AG04450 (cell line): ENCODE results near the gene LHX3. TPM values are rescaled to one million over a fixed set of nuclear protein-coding genes. Genes with fewer than 3 reads are reported as not detected.

Experiments used
- CTCF ChIA-PET: fragments of 300-600, 350-600 bp; formaldehyde crosslinking; extraction: SDS; loops from one replicate; lab custom pipeline; 2022; ENCODE audit warnings: antibody characterized with exemption, inconsistent platforms; lab: Charles Lee
- POLR2A ChIA-PET: fragments of 350-600 bp; formaldehyde crosslinking; extraction: SDS; loops from one replicate; lab custom pipeline; 2021; ENCODE audit warnings: antibody characterized with exemption, inconsistent platforms; lab: Yijun Ruan, JAX
- DNase-seq: peaks from one replicate; pipeline ENCODE4 v3.0.0-alpha.2; 2011; ENCODE audit warnings: low read depth, low spot score
- H3K27ac ChIP-seq: one replicate; pipeline ENCODE4 v1.5.1; 2012; ENCODE audit warnings: low read depth, low read length, control low read depth
- H3K27me3 ChIP-seq: one replicate; pipeline ENCODE4 v1.6.0; 2012; ENCODE audit warnings: low read length; ENCODE audit not compliant: control insufficient read depth, insufficient read depth
- H3K4me3 ChIP-seq: 2 replicates; pipeline ENCODE4 v1.5.1; 2011; ENCODE audit warnings: mild to moderate bottlenecking, low read depth, low read length, control low read depth
- H3K9me3 ChIP-seq: 2 replicates; pipeline ENCODE4 v1.5.1; 2012; ENCODE audit warnings: low read length; ENCODE audit not compliant: control insufficient read depth, insufficient read depth
- CTCF ChIP-seq: IDR thresholded peaks from 2 replicates; pipeline ENCODE4 v1.5.1; 2011; ENCODE audit warnings: low read depth, low read length, control low read depth, inconsistent platforms
- polyA plus RNA-seq: library from polyadenylated mRNA; depleted of rRNA; stranded (reverse); fragments of >200 nt; gene quantifications from 2 replicates; pipeline ENCODE4 v1.2.3, GENCODE V29; 2011

The LHX3 gene
- polyA plus RNA-seq, 1 experiment: not detected

GRCh38 chr9:136247947-136248637, 43.2 kb upstream of the LHX3 start:
- H3K27me3 ChIP-seq: peaks cover 43% of the 10 kb centered on the region
- no peaks in the 10 kb centered on the region; the same call in 1 of the 2 replicates for H3K9me3 ChIP-seq
- POLR2A ChIA-PET: interaction anchor here (1.3 kb wide), 1 partner anchor 20 kb away, joined by 3 read pairs; no protein-coding TSS in a partner anchor
- no peak overlapping the region for H3K27ac ChIP-seq
- H3K4me3 ChIP-seq: no peak overlapping the region
- CTCF ChIA-PET: no interaction called here
- no peak for DNase-seq
- TF ChIP-seq CTCF: no peak

GRCh38 chr9:136247551-136247916, 42.6 kb upstream of the LHX3 start:
- no peak overlapping the region for H3K4me3 ChIP-seq
- POLR2A ChIA-PET: no interaction called here
- no peak overlapping the region for H3K27ac ChIP-seq
- DNase-seq: no peak
- CTCF ChIA-PET: no interaction called here
- H3K9me3 ChIP-seq: no peaks in the 10 kb centered on the region; the same call in 1 of the 2 replicates
- no peak for TF ChIP-seq CTCF
- peaks cover 43% of the 10 kb centered on the region for H3K27me3 ChIP-seq

GRCh38 chr9:136246849-136247550, 42.1 kb upstream of the LHX3 start:
- Histone ChIP-seq H3K27ac (no peak overlapping the region), H3K9me3 (no peaks in the 10 kb centered on the region; the same call in 1 of the 2 replicates), H3K27me3 (peaks cover 43% of the 10 kb centered on the region), H3K4me3 (no peak overlapping the region)
- DNase-seq: no peak
- CTCF ChIA-PET: no interaction called here
- POLR2A ChIA-PET: no interaction called here
- no peak for TF ChIP-seq CTCF

GRCh38 chr9:136245219-136246150, 40.6 kb upstream of the LHX3 start, which contains the start of gene QSOX2:
QSOX2 (minus strand) TSS chr9:136245812; CDS start chr9:136245803, 9 bp downstream.
- H3K4me3 ChIP-seq: peak within 1 kb of the TSS; percentile 77
- no peak for TF ChIP-seq CTCF
- no peaks in the 10 kb centered on the region; the same call in 1 of the 2 replicates for H3K9me3 ChIP-seq
- ChIA-PET CTCF (interaction anchor here (0.7 kb wide), 1 partner anchor 39 kb away, joined by 8 read pairs; no protein-coding TSS in a partner anchor), POLR2A (interaction anchor here (0.7 kb wide), 1 partner anchor 43 kb away, joined by 3 read pairs; no protein-coding TSS in a partner anchor)
- H3K27me3 ChIP-seq: peaks cover 37% of the 10 kb centered on the region
- peak; percentile 24 for DNase-seq
- no peak within 1 kb of the TSS for H3K27ac ChIP-seq
